Measurements from ENCODE around the gene OR2AG1.
"Not testable (repeated sequence)": the region's sequence is repeated elsewhere in the genome, so short reads cannot be mapped to it uniquely, and the experiment has no call there.

Gene OR2AG1

DNA sequence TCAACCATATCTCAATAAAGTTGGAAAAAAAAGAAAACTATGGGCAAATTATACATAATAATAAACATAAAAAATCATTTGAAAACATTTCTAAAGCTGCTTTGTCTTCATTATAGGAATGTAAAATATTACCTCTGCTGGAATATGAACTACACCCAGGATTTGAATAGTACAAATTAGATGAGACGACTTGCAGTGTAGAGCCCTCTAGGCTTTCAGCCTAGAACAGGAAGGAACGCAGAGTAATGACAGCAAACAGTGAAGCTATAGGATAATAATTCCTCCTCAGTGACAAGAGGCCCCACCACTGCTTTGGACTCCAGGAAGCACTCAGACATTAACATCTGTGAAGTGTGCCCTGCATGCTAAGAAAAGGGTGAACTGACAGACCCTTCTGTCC, 7.7 kb downstream of the OR2AG1 start:
- no peak for DNase-seq (ENCODE audit: low read depth in 2 of 2)

DNA sequence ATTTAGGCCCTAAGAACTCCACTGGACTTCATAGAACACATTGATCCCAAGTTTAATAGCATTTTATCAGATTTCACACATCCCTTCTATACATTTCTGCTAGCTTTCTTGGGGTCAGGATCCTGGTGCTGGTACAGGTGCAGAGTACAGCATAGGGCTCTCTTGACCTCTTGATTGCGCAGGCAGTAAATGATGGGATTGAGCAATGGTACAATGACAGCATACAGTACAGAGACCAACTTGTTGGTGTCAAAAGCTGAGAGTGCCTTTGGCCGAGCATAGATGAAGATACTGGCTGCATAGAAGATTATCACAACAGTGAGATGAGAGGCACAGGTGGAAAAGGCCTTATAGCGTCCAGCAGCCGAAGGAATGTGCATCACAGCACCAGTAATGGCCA, 11.8 kb downstream of the OR2AG1 start:
- no peak for DNase-seq (ENCODE audit: low read depth in 2 of 2)

DNA sequence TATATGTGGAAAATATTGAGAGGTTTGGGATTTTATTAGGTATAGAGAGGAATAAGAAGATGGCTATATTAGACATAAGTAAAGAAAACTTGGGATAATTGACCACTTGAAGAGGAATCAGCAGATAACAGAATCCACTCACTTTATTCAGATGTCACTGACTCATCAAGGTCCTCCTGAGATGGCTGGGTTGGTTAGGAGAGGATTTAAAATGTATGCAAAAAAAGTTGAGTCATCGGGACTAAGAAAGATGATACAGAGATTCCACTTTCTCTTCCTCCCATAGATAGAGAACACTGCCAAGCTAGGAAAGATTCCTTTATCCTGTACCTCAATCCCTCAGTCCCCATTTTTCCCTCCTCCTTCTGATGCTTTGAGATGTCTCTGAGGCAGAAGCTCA, 16.6 kb downstream of the OR2AG1 start, which contains the start of gene OR6A2:
Gene OR6A2 (minus strand): TSS at position 288 of the 400 bp plus-strand sequence. CDS start 3,981 bp downstream, outside the sequence.
- no peak for DNase-seq (ENCODE audit: low read depth in 2 of 2)

DNA sequence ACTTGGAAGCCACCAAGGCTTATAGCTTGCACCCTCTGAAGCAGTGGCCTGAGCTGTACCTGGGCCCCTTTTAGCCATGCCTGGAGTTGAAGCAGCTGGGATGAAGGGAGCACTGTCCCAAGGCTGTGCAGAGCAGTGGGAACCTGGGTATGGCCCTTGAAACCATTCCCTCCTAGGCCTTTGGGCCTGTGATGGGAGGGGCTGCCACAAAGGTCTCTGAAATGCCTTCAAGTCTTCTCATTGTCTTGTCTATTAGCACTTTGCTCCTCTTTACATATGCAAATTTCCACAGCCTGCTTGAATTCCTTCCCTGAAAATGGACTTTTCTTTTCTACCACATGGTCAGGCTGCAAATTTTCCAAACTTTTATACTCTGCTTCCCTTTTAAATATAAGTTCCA, 18.3 kb downstream of the OR2AG1 start:
- not testable (repeated sequence) for DNase-seq (ENCODE audit: low read depth in 2 of 2)

DNA sequence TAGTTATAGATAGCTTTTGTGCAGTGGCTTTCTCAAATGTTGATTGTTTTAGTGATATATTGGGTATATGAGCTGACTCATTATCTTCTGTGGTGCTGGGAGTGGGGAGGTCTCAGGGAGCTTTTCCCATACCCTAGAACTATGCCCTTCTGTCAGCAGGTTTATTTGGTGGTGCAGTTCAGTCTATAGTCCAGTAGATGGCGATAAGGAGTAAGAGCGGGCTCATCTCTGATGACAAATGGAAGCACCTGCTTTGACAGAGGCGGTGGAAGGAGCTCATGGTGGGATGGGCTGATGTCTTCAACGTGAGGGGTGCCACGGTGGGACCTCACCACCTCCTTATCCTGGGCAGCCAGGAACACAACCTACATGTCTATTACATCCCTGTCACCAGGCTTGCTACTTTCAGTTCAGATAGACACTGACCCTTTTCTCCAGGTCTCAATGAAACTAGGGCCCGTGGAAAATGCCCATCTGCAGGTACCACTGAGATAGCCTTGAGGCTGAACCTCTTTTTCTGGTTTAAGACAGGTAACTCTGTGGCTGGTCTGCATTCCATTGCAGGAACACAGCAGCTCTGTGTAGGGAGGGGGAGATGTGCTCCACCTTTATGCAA, 29.7 kb downstream of the OR2AG1 start:
- DNase-seq (ENCODE audit: low read depth in 2 of 2): peak; percentile 7 to 9

DNA sequence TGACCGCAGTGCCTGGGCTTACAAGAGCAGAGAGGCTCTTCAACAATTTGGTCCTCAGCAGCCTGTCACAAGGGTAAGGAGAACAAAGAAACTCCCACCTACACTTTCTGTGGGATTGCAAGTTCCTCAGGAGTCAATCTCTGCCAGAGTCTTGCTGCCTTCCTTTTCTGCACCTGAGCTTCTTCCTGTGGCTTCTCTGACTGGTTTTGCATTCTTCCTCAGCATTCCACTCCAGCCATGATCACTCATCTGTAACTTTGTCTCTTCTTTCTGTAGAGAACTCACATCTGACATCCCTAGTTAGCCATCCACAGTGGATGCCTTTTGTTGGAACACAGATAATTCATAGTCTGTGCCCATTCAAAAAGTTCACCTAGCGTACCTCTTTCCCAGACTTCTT, 30.8 kb downstream of the OR2AG1 start:
- DNase-seq (ENCODE audit: low read depth in 2 of 2): no peak

DNA sequence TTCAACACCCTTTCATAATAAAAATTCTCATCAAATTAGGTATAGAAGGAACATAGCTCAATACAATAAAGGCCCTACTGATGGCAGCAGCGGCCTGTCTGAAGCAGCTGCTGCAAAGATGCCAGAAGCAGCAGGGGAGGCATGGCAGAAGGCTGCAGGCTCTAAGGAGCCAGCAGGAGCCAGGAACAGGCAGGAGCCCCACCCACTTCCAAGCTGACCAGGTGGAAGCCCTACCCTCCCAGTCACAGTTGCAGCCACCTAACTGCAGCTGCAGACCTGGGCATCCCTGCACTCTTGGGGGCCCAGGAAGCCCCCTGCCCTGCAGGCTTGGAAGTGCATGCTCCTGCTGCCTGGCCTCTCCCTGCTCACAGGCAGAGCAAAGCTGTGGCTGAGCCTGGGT, 34.9 kb downstream of the OR2AG1 start:
- DNase-seq (ENCODE audit: low read depth in 2 of 2): no peak

DNA sequence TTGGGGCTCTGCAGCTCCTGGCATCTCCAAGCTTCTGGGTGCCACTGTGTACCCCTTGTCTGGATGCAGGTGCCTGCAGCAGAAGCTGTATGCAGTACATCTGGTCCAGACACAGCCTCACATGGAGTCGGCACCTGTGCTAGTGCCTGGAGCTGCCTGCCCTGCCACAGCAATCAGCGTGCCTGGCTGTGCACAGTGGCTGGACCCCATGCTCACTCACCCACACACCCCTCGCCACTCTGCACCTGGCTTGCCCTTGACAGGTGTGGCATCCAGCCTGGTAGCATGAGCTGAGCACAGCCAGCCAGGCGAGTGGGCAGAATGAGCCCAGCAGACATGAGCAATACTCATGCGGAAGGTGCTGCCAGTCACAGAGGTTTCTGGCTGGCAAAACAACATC, 36.1 kb downstream of the OR2AG1 start:
- no peak for DNase-seq (ENCODE audit: low read depth in 2 of 2)

DNA sequence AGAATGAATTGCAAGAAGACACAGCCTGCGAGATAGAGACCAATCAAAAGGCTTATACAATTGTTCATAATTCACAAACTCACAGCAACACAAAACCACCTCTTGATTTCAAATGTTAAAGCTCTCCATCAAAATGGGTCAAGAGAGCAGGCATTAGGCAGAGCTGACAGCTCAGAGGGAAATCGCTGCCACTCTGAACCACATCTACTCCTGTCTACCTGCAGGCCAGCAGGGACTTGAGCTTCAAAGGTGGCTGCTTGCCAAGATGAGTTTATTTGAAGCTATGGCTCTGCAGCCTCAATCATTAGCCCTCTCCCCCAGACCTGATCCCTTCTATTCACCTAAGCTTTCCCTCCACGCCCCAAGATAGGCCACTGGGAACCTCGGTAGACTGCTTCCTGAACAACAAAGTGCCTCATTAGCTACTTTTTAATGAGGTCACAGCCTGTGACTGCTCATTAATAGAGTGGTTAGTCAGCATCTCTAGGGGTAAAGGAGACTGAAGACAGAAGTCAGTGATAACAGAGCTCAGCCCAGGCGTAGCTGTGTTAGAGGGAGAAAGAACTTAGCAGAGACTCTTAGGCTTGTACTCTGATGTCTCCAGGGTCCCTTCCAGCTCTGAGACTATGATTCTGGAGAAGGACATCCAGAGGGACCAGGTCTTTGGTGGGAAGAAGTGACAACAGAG, 41.5 kb downstream of the OR2AG1 start:
- no peak for DNase-seq (ENCODE audit: low read depth in 2 of 2)

DNA sequence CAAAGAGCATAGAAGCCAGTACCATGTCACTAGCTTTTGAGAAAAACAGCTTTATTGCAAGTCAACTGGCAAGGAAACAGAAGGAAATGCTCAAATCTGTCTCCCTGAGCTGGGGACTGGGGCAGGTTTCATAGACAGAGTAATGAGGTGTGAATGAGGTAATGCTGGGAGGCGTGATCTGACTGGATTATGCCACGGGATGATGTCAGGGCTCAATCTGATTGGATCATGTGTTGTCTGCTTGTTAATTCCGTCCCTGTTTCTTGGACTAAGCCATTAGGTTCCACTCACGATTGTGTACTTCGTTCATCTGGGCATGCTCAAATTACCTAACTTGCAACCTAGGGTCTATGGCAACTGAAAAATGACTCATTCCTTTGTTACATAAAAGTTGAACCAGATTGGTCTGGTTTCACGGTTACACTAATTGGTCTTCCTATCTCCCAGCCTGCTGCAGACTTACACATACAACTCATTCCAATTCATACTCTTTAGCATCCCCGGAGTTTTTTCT, 42.5 kb downstream of the OR2AG1 start:
- no peak for DNase-seq (ENCODE audit: low read depth in 2 of 2)

DNA sequence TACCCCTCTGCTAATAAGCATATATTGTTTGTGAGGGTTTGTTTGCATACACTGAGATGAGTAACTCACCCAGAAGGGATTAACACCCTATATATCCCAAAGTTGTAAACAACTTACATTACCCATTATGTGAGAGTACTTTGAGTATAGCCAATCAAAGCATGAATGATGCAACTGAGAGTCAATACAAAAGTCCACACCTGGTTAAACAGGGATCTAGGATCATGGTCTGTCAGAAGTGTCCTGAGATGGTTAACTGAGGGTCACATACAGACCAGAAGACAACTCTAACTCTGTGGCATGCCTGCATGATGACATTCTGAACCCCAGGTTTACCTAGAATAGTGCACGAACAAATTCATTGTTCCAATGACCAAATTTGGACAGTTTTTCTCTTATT, 45.3 kb downstream of the OR2AG1 start:
- no peak for DNase-seq (ENCODE audit: low read depth in 2 of 2)

DNA sequence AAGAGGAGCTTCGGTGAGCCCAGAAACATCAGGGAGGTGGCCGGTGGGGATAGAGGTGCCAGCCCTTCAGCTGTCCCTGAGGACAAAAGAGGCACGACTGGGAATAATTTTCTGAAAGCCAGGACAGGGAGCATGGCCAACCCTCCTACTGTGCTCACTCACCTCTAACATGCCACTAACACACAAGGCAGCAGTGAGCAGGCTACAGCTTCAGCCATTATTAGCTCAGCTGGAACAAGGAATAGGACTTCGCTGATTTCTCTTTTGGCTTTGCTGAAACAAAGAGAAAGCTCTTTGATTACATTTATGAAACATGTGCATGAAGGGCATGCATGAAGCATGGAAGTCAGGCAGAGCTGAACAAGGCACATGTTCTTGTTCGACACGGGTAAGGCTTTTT, 50.5 kb downstream of the OR2AG1 start:
- no peak for DNase-seq (ENCODE audit: low read depth in 2 of 2)

DNA sequence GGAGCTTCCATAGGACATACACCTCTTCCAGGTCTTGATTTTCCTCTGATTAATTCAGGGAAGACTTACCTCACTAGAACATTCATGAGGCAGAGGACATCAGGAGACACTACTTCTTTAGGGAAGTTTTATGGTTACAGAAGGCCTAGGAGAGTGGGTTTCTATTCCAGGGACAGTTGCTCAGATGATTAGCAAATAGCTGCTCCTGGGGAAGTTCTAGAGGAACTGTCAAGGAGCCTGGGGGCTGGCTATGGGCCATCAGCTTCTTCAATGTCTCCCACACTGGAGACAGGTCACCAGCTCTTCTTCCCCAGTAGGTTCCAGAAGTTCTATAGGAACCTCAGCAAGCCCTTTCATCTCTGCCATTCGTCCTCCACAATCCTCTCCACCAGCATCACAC, 51.2 kb downstream of the OR2AG1 start:
- DNase-seq (ENCODE audit: low read depth in 2 of 2): no peak
